Loucy (cell line): ENCODE results near the gene SAE1.

Experiments used
- CTCF ChIP-seq: fragments of 200-600 bp; sonication (generic); conservative IDR thresholded peaks from 2 replicates; pipeline ENCODE4 v1.5.1; 2014; ENCODE audit warnings: mild to moderate bottlenecking, antibody characterized with exemption, low read length
- EZH2phosphoT487 ChIP-seq: fragments of 200-600 bp; IDR thresholded peaks from 2 replicates; pipeline ENCODE4 v1.6.1; 2018; ENCODE audit warnings: antibody characterized with exemption, mild to moderate bottlenecking, moderate library complexity, borderline replicate concordance

DNA sequence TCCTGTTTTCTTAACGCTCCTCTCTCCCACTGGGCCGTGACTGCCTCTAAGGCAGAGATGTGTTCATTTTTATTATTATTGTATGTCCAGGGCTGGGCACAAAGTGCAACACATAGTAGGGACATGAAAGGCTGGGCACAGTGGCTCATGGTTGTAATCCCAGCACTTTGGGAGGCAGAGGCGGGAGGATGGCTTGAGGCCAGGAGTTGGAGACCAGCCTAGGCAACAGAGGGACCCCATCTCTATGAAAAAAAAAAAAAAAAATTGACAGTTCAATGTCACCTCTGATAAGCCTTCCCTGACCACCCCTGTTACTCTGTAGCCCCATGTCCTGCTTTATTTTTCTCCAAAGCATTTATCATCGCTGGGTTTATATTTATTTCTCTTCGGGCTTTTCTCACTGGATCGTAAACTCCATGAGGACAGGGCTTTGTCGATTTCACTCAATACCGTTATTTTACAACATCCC, 481 bp upstream of the SAE1 start:
- TF ChIP-seq CTCF (no peak), EZH2phosphoT487 (no peak)
